OCI-M2 (cell line): ENCODE measurements around the gene PTPN23.
A peak's percentile ranks its signal among the peaks of the same experiment; 100 is the strongest.
"Not testable (repeated sequence)": the region's sequence is repeated elsewhere in the genome, so short reads cannot be mapped to it uniquely, and the experiment has no call there.

ENCODE experiments used
- DNase-seq: peaks from one replicate; lab custom pipeline; 2025; ENCODE audit not compliant: unreplicated experiment; lab: John Stamatoyannopoulos, UW

Gene PTPN23

GRCh38 chr3:47380601-47381316 lies at the start of gene PTPN23:
Gene PTPN23 (plus strand): TSS chr3:47381021. CDS start chr3:47381097, 76 bp downstream.
- DNase-seq: peak; percentile 69

- DNase-seq: no peak
Measured at GRCh38 chr3:47333907-47334306, 46.9 kb upstream of the PTPN23 start.

GRCh38 chr3:47337656-47338055 lies 43.2 kb upstream of the PTPN23 start:
- DNase-seq: no peak

- no peak for DNase-seq
Measured at GRCh38 chr3:47339951-47340350, 40.9 kb upstream of the PTPN23 start.

- DNase-seq: no peak
Measured at GRCh38 chr3:47340866-47341265, 40.0 kb upstream of the PTPN23 start.

- DNase-seq: no peak
Measured at GRCh38 chr3:47342151-47342550, 38.7 kb upstream of the PTPN23 start.

GRCh38 chr3:47342812-47343211 lies 38.0 kb upstream of the PTPN23 start:
- no peak for DNase-seq

- DNase-seq: no peak
Measured at GRCh38 chr3:47343471-47343971, 37.3 kb upstream of the PTPN23 start.

GRCh38 chr3:47344971-47345370 lies 35.9 kb upstream of the PTPN23 start:
- no peak for DNase-seq

- DNase-seq: peak; percentile 82
Measured at GRCh38 chr3:47347217-47347801, 33.5 kb upstream of the PTPN23 start.

- no peak for DNase-seq
Measured at GRCh38 chr3:47348411-47349154, 32.2 kb upstream of the PTPN23 start.

GRCh38 chr3:47355010-47355409 lies 25.8 kb upstream of the PTPN23 start:
- DNase-seq: no peak

- DNase-seq: no peak
Measured at GRCh38 chr3:47356201-47356600, 24.6 kb upstream of the PTPN23 start.

GRCh38 chr3:47359323-47359722 lies 21.5 kb upstream of the PTPN23 start:
- DNase-seq: no peak

GRCh38 chr3:47360110-47360517 lies 20.7 kb upstream of the PTPN23 start:
- not testable (repeated sequence) for DNase-seq

GRCh38 chr3:47362701-47363100 lies 18.1 kb upstream of the PTPN23 start:
- no peak for DNase-seq

- no peak for DNase-seq
Measured at GRCh38 chr3:47365213-47366153, 15.3 kb upstream of the PTPN23 start.

GRCh38 chr3:47366833-47367232 lies 14.0 kb upstream of the PTPN23 start:
- no peak for DNase-seq

GRCh38 chr3:47367631-47368030 lies 13.2 kb upstream of the PTPN23 start:
- DNase-seq: no peak

- DNase-seq: not testable (repeated sequence)
Measured at GRCh38 chr3:47370020-47370419, 10.8 kb upstream of the PTPN23 start.
